NK-92 treated with Interleukin-12 subunit alpha and Interleukin-12 subunit beta, amount 100 ng/mL, for 24 hours (cell line): ENCODE data around the gene RAD9A.

ENCODE experiments used
- DNase-seq: peaks from one replicate; lab custom pipeline; 2025; lab: John Stamatoyannopoulos, UW

RAD9A gene

DNA sequence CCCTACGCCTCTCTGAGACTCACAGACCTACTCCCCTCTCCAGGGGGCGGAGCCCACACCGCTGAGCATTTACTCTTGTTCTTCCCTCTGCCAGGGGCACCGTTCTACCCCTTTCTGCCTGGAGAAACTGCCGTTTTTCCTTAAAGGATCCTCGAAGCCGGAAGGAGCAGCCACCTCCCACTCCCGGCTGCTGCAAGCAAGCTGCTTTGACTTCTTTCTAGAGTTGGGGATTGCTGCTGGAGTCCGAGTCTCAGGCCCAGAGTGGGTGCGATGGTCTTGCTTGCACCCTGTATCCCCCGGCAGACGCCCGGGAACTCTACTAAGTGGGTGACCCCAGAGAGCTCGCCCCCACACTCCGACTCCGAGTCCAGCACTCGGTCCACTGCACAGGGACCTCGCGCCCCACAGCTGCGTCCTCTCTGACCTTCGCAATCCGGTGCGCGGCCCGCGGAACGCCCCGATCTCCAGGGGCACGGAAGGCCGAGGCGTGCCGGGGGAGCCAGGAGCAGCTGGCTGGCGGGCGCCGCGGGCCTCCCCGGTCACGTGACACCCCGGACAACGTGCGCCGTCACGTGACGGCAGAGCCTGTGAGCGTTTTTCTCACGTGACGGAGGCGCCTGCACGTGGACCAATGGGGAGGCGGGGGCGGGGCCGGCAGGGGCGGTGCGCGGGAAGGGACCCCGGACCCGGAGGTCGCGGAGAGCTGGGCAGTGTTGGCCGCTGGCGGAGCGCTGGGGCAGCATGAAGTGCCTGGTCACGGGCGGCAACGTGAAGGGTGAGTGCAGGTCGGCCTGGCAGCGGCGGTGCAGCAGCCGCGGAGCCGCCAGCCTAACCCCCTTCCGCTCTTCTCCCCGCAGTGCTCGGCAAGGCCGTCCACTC is at the start of gene RAD9A:
RAD9A (plus strand) TSS at position 683 of the 879 bp plus-strand sequence; CDS start at position 742, 59 bp downstream.
- DNase-seq = peak; percentile 91

DNA sequence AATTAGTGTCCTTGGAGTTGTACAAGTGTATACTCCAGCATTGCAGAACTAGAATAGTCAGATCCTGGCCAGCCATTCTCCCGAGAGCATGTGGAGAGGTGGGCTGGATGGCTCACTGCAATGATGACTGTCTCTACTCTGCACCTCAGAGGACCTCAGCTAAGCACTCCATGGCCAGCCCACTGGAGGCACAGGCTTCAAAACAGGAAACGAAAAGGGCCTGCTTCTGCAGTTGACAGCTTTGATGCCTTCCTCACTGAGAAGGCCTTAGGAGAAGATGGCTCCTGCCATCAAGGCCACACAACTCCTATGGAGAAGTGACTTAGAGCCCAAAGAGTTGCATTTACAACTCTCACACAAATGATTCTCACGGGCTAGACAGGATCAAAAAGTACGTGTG is 47.5 kb upstream of the RAD9A start:
- DNase-seq = no peak

DNA sequence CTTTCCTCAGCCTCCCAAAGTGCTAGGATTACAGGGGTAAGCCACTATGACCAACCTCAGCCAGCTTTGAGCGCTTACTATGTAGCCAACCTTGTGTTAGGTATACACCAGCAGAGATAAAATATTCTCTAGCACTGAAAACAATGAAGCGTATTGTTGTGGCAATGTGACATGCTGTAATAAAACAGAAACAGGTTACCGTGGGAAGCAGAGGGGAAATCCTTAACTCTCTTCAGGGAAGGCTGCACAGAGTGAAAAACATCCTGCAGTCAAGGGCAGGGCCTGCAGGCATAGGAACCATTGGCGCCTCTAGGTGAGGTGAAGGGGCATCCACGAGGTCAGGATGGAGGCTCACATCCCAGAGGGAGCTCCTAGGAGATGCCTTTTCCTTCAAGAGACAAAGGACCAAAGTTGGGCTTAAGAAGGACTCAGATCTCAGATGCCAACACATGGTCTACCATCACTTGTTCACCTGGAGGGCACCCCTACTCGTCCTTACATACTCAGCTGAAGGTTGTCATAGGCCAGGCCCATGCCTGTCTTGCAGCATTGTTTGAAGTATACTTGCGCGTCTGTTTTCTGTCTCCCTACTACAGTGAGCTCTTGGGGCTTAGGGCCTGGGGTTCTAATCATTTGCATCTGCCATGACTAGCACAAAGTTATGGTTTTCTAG is 46.4 kb upstream of the RAD9A start:
- DNase-seq = no peak

DNA sequence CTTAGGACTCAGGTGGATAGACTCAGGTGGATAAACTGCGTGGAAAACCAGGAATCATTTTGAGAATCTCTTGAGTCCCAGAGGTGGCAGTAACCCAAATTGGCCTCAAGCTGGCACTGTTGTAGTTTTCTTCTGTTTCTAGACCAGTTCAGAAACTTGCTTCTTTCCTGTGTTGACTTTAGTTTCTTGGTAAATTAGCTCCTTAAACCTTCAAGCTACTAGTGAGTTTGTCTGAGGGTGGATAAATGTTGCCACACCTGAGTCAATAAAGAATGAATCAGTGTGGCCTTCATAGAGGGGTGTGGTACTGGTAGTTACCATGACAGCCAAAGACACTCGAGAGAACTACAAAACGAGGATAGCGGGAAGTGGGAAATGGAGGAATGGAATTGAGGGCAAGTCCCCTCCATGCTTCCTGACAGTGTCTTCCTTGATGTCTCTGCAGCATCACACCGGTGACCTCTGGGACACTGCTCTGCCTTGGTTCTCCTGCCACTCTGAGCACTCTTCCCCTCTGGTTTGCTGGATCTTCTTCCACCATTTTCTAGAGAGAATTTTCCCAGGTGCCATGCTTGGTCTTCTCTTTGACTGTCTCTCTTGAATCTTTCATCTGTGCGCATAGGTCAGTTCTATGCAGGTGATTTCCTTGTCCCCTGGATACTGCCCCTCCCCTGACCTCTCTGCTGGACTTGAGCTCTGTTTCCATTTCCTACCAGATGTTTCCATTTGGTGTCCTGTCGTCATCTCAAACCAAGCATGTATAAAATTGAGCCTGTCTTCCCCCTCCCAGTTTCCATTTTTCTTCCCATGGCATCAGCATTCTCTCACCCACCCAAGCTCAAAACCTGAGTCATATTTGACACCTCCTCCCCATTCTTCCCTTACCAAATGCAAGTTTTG is 45.6 kb upstream of the RAD9A start:
- no peak for DNase-seq

DNA sequence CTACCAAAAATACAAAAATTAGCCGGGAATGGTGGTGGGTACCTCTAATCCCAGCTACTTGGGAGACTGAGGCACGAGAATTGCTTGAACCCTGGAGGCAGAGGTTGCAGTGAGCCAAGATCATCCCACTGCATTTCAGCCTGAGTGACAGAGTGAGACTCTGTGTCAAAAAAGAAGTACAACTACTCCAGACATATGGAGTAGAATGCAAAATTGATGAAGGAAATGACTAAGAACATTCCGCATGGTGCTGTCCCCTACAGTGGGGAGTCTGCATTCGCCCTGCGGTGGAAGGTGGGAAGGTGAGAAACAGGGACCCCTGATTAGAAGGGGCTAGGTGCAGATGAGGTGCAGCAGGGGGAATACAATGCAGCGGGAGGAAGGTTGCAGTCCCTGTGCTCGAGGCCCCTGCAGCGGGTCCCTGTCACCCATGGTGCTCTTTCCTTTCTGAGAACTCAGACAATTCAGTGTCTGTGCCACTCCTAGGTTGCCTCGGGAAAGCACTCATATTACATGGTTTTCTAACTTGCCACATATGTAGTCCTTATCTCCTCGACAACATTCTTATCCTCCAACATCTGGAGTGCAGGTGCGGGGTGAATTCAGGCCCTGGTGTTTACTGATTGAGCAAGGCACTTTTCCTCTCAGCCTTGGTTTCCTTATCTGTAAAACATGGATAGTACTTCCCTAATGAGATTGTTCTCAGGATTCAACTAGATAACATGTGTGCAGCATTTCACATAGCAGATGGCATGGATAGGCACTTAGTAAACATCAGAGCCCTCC is 43.6 kb upstream of the RAD9A start:
- DNase-seq = no peak

DNA sequence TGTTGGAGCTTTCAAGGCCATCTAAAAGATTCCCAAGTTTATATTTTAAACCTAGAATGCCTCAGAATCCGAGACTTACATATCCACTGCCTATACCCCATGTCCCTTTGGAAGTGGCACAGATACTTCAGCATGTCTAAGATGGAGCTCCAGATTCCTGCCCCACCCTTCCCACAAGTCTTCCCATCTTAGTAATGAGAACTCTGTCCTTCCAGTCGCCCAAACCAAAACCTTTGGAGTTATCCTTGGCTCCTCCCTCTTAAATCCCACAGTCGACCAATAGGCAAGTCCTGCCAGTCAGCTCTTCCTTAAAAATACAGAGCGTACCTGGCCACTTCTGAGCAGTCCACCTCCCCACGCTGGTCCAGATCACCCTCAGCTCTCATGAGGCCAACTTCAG is 42.8 kb upstream of the RAD9A start:
- no peak for DNase-seq

DNA sequence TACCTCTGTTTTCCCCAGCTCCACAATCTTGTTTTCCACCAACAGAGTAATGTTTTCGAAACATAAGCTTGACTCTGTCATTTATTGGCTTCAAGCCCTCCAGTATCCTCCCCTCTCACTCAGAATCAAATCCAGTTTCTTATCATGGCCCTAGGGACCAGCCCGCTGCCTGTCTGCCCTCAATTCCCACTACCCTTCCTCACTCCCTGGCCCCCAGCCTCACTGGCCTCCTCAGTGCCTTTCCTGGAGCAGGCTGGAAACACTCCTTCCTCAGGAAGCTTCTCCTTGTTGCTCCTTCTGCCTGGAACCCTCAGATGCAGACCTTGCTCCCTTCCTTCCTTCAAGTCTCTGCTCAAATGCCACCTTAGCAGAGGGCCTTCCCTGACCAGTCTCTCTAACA is 42.3 kb upstream of the RAD9A start:
- no peak for DNase-seq

DNA sequence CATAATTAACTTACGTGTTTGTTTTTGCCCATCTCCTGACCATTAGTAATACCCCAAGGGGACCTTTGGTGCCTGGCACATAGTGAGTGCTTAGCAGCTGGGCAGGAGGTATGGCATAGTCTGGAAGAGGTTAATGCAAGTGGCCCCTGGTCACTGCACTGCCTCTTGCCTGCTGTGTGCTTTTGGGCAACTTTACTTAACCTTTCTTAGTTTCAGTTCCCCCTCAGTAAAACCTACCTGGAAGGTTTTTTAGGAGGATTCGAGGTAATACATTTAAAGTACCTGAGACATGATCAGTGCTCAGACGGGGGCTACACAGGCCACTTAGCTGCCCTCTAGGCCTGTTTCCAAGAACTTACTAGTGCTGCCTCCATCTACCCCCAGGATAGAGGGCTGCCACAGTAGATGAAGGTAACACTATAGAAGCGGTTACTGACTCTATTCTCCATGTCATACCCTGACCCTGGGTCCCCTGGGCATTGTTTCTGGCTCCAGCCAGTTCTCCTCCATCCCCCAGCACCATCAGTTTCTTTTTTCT is 41.8 kb upstream of the RAD9A start:
- DNase-seq = no peak

DNA sequence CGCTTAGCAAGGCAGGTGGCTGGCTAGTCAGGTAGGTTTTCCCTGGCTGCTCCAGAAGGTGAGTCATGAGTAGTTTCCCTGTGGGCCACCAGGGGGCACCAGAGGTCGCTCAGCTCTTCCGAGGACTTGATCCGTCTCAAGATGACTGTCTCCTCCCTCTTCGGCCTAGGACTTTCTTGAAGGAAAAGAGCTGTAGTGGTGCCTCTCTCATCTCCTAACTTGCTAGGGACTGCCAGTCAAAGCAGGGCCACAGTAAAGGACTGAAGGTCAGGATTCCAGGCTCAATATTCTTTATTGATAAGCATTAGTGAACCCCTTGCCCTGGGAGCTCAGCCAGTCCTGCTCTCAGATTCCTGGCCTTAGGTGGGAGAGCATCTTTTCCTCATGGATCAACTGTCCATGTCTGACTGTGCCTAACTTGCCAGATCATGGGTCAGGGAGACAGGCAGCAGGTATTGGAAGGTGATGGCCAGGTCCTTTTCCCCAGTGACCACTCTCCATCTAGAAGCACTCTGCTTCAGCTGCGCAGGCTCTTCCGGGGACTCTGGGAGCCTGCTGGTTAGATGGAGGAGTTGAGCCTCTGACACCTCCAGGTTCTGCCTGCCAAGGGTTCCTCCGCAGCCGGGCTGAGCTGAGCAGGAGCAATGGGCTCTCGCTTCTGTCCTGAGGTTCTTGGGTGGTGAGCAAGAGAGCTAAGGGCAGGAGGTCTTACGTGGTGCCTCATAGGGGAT is 40.3 kb upstream of the RAD9A start:
- DNase-seq = no peak

DNA sequence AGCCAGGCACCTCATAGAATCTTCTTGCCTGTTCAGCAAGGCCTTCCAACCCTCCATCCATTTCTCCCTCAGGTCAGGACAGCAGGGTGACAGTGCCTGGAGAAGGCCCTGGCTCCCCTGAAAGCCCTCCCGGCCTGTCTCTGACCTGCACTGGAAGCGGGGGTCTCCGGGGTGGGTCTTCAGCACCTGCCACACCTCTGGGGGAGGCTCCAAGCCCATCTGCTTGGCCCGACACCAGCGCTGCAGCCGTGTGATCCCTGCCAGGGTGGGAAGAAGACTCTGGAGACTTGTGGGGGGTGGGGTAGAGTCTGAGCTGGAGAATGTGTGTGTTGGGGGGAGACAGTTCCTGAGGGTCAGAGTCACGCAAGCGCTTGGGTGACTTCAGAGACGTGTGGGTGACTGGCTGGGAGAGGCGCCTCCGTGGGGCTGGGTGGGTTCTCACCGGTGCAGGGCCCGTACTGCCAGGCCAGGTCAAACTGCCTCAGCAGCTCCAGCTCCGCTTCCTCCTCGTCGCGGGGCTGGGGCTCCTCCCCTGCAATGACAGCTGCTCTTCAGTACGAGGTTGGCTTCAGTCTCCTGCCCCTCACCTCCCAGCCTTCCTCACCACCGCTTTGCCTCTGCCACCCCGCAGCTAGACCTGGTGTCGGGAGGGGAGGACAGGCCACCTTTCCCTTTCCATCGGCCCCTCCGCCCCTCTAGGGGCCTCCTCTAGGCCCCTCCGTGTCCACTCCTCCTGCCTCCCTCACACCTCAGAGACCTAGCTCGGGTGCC is 39.1 kb upstream of the RAD9A start:
- DNase-seq = no peak

DNA sequence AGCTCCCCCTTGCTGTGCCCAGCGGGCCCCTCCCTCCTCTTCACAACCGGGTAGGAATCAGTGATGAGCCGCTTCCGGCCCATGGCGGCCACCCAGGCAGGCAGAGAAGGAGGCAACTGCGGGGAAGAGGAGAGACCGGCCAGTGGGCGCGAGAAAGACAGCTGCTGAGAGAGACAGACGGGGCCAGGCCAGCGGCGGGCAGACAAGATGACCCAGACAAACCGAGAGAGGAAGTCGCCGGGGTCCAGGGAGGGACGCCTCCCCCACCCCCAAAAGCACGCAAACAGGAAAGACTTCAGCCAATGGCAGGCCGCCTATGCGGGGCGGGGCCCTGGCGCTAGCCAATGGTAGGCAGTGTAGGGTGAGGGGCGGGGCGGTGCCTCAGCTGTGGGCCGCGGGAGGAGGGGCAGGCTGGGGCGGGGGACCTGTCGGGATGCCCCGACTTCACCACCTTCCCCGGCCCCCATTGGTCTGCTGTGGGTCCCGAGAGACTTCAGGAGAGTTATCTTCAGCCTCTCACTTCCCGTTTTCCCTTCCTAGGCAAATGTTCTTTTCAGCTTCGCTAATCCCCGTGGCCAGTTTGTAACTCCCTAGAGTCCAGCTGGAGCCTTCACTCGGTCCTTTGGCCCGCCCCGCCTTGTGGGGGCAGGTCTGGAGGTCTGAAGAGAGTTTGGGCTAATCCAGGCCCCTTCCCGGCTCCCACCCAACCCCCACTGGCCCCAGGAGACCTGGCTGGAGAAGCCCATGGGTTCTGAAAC is 38.3 kb upstream of the RAD9A start, which contains the start of gene POLD4:
POLD4 (minus strand) TSS at position 230 of the 758 bp plus-strand sequence; CDS start at position 83, 147 bp downstream.
- peak; percentile 94 for DNase-seq

DNA sequence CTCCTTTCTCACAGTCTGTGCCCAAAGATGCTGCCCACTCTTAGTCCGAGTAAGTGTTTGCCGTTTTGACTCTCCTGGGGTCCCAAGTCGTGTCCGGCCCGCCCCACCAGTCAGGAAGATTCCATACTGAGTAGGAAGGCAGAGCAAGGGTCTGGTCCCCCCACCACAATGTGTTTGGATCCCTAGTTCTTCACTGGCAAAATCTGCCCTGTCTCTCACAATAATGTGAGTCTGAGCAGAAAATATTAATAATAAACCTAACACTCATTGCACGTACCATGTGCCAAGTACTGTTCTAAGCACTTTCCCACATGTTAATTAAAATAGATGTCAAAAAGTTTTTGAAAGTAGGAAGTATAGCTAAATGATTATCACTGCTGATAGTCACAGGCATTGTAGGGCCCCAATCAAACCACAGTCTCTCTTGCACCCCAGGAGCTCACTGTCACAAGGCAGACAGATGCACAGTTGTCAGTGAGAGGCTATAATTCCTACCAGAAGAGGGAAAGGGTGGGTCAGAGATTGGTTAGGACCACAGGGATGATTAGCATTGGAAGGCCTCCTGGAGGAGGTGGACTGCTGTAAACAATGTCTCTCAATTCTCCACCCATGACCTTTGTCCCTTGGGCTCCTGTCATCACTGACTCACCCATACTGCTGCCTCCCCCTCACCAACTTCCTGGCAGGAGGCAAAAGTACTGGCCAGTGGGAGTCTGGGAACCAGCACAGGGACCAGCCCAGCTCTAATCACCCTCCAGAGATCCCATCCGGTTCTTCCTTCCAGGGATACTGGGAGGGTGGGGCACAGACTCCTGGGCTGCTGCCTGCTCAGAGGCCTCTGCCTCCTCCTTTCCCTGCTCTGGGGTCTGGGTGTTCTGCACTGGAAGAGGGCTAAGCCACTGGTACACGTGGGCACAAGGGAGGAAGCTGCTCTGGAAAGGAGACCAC is 37.4 kb upstream of the RAD9A start:
- DNase-seq = no peak

DNA sequence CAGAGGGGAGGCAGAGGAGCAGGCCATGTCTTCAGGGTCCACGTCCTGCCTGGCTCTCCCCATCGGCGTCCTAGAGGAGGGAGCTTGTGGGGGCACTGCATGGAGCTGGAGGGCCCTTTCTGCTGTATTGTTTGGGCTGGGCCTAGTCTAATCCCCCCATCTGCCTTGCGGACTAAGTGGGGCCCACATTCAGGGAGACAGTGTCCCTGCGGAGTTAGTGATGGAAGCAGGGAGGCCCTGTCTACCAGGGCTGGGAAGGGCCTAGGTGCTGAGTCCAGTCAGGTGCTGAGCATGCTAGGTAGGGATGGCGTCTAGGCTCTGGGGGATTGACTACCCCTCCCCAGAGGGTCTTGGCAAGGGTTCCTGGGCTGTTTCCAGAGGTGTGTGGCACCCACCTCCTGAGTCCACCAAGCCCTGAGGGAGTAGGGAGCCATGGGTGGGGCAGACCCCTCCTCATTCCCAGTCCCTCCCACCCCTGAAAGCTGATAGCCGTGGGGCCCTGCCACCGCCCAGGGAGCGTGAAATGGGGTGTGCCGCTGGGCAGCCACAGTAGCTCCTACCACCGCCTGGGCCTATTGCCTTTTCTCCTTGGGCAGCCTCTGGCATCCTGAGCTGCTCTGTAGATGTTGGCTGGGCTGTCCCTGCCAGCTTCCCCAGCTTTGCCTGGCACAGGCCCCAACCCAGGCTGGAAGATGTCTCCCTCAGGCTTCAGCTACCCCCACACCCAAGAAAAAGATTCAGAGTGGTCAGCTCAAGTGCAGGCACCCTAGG is 36.6 kb upstream of the RAD9A start:
- DNase-seq = no peak

DNA sequence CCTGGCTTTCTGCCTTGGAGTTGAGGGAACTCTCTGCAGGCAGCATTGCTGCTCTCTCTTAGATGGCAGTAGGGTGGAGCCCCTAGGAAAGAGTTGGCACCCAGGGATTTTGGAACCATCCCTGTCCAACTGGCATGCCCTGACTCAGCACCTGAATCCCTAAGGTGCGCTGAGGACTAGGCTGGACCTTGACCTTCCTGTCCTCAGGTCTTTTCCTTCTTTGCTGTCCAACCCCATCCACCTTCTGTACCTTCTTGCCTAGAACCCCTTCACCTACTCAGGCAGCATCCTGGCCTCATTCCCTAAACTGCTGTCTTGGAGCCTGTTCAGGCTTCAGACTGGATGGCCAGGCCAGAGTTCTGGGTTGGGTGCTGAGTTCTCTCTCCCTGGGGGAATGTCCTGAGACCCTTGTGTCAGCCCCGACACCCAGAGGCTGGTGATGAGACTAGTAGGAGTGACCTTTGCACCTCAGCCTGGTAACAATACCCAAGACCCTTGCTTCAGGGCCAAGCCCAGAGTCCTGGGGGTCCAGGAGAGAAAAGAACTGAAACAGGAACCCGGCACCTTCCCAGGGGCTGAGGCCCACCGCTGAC is 35.9 kb upstream of the RAD9A start:
- no peak for DNase-seq

DNA sequence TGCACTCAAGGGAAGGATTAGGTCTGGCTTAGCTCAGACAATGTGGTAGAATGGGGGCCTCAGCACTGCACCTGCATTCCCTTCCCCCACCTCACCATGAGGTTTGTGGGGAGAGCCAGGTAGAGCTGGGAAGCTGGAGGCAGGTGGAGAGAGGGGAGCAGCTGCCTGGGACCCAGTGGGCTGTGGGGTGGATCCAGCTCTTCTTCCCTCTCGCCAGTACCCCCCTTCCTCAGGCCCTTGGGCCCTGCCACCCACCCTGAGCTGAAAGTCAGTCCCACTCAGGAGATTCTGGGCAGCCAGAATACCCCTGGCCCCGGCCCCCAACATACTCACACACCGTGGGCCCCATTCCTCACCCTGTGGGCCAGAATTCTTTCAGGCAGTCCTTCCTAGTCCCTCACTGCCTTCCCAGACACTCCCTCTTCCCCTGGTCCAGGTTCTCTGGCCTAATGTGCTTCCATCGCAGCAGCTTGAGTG is 35.4 kb upstream of the RAD9A start:
- no peak for DNase-seq

DNA sequence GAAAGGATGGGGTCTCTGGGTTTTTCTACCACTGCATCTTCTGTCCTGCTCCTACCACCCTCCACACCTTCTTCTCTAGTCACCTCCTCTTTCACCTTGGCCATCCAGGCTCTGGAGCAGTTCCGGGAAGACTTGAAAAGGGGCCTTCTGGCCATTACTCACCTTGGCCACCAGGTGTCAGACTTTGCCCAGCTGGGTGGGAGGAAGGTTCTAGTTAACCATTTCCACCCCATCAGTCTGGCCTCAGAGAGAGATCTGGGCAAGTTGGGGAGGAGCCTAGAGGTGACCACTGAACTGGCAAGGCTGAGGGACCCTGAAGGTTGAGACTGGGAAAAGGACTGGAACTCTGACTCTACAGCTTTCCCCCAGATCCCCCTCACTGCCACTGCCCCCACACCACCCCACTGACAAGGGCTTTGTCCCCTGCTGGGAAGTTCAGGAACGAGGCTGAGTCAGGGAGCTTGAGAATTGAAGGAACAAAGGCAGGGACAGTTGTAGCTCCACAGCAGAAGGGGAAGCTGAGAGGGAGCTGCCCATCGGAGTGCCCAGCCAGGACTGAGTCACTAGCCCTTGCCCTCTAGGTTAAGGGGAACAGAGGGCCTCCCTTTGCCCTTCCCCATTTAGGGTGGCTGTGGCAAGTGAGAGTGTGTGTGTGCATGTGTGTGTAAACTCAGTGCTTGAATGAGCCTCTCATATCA is 34.8 kb upstream of the RAD9A start:
- DNase-seq = peak; percentile 38
